Bronchial epithelial cell (primary cell): ENCODE measurements around the gene GRIFIN. TPM values are rescaled to one million over a fixed set of nuclear protein-coding genes. Genes with fewer than 3 reads are reported as not detected.

Experiments used
- DNase-seq: peaks from one replicate; pipeline ENCODE4 v3.0.0-alpha.2; 2010; ENCODE audit warnings: low read depth
- FAIRE-seq: peaks from 2 replicates; lab custom pipeline; 2011; peaks lifted over from hg19 to GRCh38; lab: Jason Lieb, UNC
- H3K27me3 ChIP-seq: 2 replicates; pipeline ENCODE4 v1.5.1; 2011; ENCODE audit warnings: low read length; ENCODE audit not compliant: control insufficient read depth, insufficient read depth
- H3K36me3 ChIP-seq: 2 replicates; pipeline ENCODE4 v1.5.1; 2011; ENCODE audit warnings: low read length; ENCODE audit not compliant: control insufficient read depth, insufficient read depth
- H3K4me3 ChIP-seq: 2 replicates; pipeline ENCODE4 v1.5.1; 2011; ENCODE audit warnings: mild to moderate bottlenecking, low read depth, low read length, control low read depth
- total RNA-seq: library from RNA; depleted of rRNA; stranded (reverse); fragments of >200 nt; gene quantifications from 2 replicates; pipeline ENCODE4 v1.2.1, GENCODE V29; 2014
- TF ChIP-seq, protein P1 (sequence below): IDR thresholded peaks from 2 replicates; pipeline ENCODE4 v1.5.1; 2011; ENCODE audit warnings: mild to moderate bottlenecking, moderate library complexity, low read length, control low read depth, inconsistent platforms; ENCODE audit not compliant: insufficient read depth, severe bottlenecking

Gene GRIFIN
- total RNA-seq, 1 donor from 2014 or later: not detected

DNA sequence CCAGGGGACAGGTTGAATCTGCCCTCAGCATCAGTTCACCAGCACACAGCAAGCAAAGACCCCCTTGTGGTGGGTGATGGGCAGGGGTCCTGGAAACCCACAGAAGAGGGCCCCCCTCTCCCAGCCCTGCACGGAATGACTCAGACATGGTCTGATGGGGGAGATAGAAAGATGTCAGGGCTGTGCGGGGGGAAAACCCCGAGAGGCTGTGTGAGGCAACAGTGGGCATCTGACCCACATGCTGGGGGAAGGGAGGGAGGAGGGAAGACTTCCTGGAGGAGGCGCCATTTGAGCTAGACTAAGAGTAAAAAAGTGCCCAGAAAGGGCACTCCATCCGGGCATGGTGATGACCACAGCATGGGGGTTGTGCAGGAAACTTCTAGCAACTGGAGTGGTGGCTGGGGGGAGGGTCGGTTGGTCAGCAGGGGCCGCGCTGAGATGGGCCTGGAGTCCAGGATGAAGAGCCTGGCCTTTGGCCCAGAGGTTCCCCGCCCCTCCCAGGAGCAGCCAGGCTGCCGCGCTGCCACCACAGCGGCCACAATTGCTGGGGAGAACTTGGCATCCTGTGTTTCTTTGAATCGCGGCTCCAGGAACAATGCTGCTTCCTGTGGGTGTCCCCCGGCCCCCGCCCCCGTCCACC lies 45.9 kb upstream of the GRIFIN start:
- TF ChIP-seq, protein P1, sequence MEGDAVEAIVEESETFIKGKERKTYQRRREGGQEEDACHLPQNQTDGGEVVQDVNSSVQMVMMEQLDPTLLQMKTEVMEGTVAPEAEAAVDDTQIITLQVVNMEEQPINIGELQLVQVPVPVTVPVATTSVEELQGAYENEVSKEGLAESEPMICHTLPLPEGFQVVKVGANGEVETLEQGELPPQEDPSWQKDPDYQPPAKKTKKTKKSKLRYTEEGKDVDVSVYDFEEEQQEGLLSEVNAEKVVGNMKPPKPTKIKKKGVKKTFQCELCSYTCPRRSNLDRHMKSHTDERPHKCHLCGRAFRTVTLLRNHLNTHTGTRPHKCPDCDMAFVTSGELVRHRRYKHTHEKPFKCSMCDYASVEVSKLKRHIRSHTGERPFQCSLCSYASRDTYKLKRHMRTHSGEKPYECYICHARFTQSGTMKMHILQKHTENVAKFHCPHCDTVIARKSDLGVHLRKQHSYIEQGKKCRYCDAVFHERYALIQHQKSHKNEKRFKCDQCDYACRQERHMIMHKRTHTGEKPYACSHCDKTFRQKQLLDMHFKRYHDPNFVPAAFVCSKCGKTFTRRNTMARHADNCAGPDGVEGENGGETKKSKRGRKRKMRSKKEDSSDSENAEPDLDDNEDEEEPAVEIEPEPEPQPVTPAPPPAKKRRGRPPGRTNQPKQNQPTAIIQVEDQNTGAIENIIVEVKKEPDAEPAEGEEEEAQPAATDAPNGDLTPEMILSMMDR: no peak
- H3K36me3 ChIP-seq: peaks cover 7% of the 10 kb centered on the region
- DNase-seq: no peak
- H3K4me3 ChIP-seq: peak overlapping the region; percentile 51
- H3K27me3 ChIP-seq: peaks cover 1% of the 10 kb centered on the region
- FAIRE-seq: no peak

- TF ChIP-seq, protein P1: no peak
- H3K27me3 ChIP-seq: peaks cover 1% of the 10 kb centered on the region
- no peak for FAIRE-seq
Observed at GRCh38 chr7:2521341-2521745, 45.1 kb upstream of the GRIFIN start.

DNA sequence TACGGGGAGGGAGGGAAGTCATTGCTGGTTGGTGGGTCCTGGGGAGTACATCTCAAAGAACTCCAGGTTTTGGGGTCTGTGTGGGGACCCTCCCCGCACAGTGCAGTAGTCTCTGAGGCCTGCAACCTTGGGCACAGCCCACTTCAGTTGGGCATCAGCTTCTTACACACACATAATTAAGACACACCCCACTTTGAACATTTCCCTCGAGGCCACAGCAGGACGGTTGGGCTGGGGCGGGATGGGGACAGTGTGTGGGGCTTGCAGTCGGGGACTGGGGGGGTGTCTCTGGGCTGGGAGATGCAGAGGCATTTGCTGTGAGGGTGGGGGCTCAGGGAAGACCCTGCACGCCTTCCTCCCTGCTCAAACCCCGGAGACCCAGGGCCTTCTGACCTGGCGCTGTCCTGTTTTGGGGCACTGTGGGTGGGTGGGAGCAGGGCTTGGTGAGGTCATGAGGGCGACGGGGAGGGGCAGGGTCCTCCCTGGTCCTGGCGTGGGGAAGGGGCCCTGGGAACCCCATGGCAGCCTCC lies 44.6 kb upstream of the GRIFIN start:
- no peak for DNase-seq
- no peak for FAIRE-seq
- TF ChIP-seq, protein P1: no peak
- Histone ChIP-seq H3K36me3 (peaks cover 1% of the 10 kb centered on the region), H3K27me3 (peaks cover 1% of the 10 kb centered on the region), H3K4me3 (peak overlapping the region; percentile 51)

More at GRCh38 chr7:2521341-2521745, 45.1 kb upstream of the GRIFIN start:
- Histone ChIP-seq H3K4me3 (peak overlapping the region; percentile 51), H3K36me3 (peaks cover 3% of the 10 kb centered on the region)
- DNase-seq: no peak

DNA sequence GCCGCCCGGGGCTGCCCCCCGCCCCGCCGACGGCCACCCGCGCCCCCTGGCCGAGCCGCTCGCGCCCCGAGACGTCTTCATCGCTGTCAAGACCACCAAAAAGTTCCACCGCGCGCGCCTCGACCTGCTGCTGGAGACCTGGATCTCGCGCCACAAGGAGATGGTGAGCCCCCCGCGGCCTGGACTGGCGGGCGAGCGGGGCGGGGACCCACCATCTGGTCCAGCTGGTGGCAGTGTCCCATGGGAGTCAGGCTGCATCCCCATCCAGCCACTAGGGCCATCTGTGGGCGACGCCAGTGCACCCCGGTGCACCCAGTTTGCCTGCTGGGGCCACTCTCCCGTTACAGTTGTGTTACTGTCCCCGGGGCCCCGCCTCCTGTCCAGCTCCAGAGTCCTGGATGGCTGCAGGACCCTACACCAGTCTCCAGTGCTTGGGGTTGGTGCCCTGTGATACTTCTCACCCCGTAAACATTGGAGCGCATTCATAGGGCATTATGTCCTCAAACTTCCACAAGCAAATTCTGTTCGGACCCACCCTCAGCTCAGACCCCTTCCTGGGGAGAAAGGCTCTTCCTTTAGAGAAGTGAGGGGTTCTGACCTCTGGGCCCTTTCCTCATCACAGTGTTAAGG lies 44.0 kb upstream of the GRIFIN start:
- no peaks in the 10 kb centered on the region for H3K36me3 ChIP-seq
- FAIRE-seq: peak; percentile 64
- TF ChIP-seq, protein P1: peak; percentile 16
- peak overlapping the region; percentile 51 for H3K4me3 ChIP-seq
- no peak for DNase-seq
- H3K27me3 ChIP-seq: peaks cover 1% of the 10 kb centered on the region

GRCh38 chr7:2519119-2519930 lies 43.1 kb upstream of the GRIFIN start, which contains the start of gene LFNG:
Gene LFNG (plus strand): TSS chr7:2519774. CDS start chr7:2519862, 88 bp downstream.
- peak; percentile 59 for DNase-seq
- TF ChIP-seq, protein P1: no peak
- Histone ChIP-seq H3K36me3 (no peaks in the 10 kb centered on the region), H3K4me3 (peak within 1 kb of the TSS; percentile 51), H3K27me3 (peaks cover 1% of the 10 kb centered on the region)
- no peak for FAIRE-seq
